ENCODE measurements around the gene PECR. TPM values are rescaled to one million over a fixed set of nuclear protein-coding genes. Genes with fewer than 3 reads are reported as not detected.

Gene PECR
- total and polyA plus RNA-seq, 9 of the 15 experiments (the other 6 are each of a cell fraction or from before 2014, with no cell fraction given), result 1.1 to 10.3 (median 8.2) TPM

GRCh38 chr2:216114714-216115531 lies 33.3 kb upstream of the PECR start:
- peaks cover 5% of the 10 kb centered on the region; the same call in 1 of the 2 replicates for H4K20me1 ChIP-seq (replicated peaks; ENCODE audit: control insufficient read depth, insufficient read depth, low read length)
- no peaks in the 10 kb centered on the region for H3K9me1 ChIP-seq (ENCODE audit: control insufficient read depth, insufficient read depth, low read length)
- H2AFZ ChIP-seq (ENCODE audit: low read depth, low read length), result peak overlapping the region; percentile 23; the same call in 1 of the 2 replicates
- BruUV-seq (replicated peaks), result no TSS peak
- intact Hi-C loops (cut with micrococcal nuclease) (no loop called here), in situ Hi-C loops (cut with MboI) (no loop called here)
- H3K4me1 ChIP-seq (replicated peaks in 1 of 2; ENCODE audit: control insufficient read depth in 2 of 2, insufficient read depth in 2 of 2, low read length in 2 of 2), result peaks cover 3 to 11% of the 10 kb centered on the region in 2 experiments; a peak in 4 of 5 replicates
- H3K9ac ChIP-seq (ENCODE audit: insufficient read depth in 1 of 2, low read depth in 2 of 2, low read length in 2 of 2), result peak overlapping the region; percentile 70 to 84; a peak in 3 of 4 replicates
- FAIRE-seq, result peak; percentile 88
- DNase-seq (ENCODE audit: extremely low read depth in 1 of 4, low spot score in 3 of 4), result peak; percentile 96 to 98 (median 98)
- ChIA-PET POLR2A (interaction anchor here (0.6 to 1.4 kb wide), 4 partner anchors 9 to 560 kb away, joined by 3 to 4 read pairs (median 3); partner anchors contain the start of genes PECR and TMEM169), CTCF (ENCODE audit: low intra/inter-chr PET ratio) (no interaction called here)
- no peaks in the 10 kb centered on the region for H3K9me3 ChIP-seq (replicated peaks; ENCODE audit: control insufficient read depth, insufficient read depth, low read depth, low read length)
- no peaks in the 10 kb centered on the region for H3K27me3 ChIP-seq (ENCODE audit: control insufficient read depth in 2 of 2, insufficient read depth in 2 of 2, low read length in 2 of 2)
- peaks cover 86% of the 10 kb centered on the region for H3K79me2 ChIP-seq (ENCODE audit: control insufficient read depth, insufficient read depth, low read length)
- H3K36me3 ChIP-seq (ENCODE audit: control insufficient read depth, insufficient read depth, low read length), result peaks cover 92% of the 10 kb centered on the region
- 9% methylated on average over 27 of the region's 29 CpGs for WGBS (ENCODE audit: insufficient coverage, low coverage, missing lambda C conversion rate)
- H3K27ac ChIP-seq (ENCODE audit: extremely low read depth, low read depth, low read length), result peak overlapping the region; percentile 78
- peak; percentile 94 for ATAC-seq
- H3K4me3 ChIP-seq, result peak overlapping the region; percentile 45
- peak overlapping the region; percentile 79 for H3K4me2 ChIP-seq (ENCODE audit: insufficient read depth, low read length)
- TF ChIP-seq ARID2 (IDR thresholded peaks at IDR 0.05) (no peak), CLOCK (CRISPR knock-in tag; IDR thresholded peaks at IDR 0.05; ENCODE audit: borderline replicate concordance) (no peak), ZNF41 (CRISPR knock-in tag; conservative IDR thresholded peaks at IDR 0.05) (no peak), ZNF395 (CRISPR knock-in tag; IDR thresholded peaks at IDR 0.05) (no peak), ZSCAN29 (IDR thresholded peaks at IDR 0.05) (no peak), FOXJ3 (CRISPR knock-in tag; IDR thresholded peaks at IDR 0.05) (no peak), ZNF740 (CRISPR knock-in tag; IDR thresholded peaks at IDR 0.05) (no peak), ZNF740 (tag; IDR thresholded peaks at IDR 0.05) (no peak), FOXA1 (IDR thresholded peaks at IDR 0.05; ENCODE audit: borderline replicate concordance) (no peak), PPARD (CRISPR knock-in tag; IDR thresholded peaks at IDR 0.05) (no peak), ZNF551 (CRISPR knock-in tag; IDR thresholded peaks at IDR 0.05) (no peak), BRD9 (IDR thresholded peaks at IDR 0.05; ENCODE audit: low read depth, partially characterized antibody) (no peak), DMBX1 (CRISPR knock-in tag; IDR thresholded peaks at IDR 0.05; ENCODE audit: borderline replicate concordance) (no peak), BDP1 (IDR thresholded peaks at IDR 0.05; ENCODE audit: insufficient read depth, insufficient read length) (no peak), ELK1 (CRISPR knock-in tag; IDR thresholded peaks at IDR 0.05) (no peak), ZKSCAN3 (CRISPR knock-in tag; IDR thresholded peaks at IDR 0.05) (no peak)
